AG09309 (cell line): Measurements from ENCODE around the gene SNCAIP.
"Not testable (repeated sequence)": the region's sequence is repeated elsewhere in the genome, so short reads cannot be mapped to it uniquely, and the experiment has no call there.

Experiments
- DNase-seq: peaks from one replicate; pipeline ENCODE4 v3.0.0-alpha.2; 2010; ENCODE audit warnings: low read depth
- H3K4me3 ChIP-seq: 2 replicates; pipeline ENCODE4 v1.5.1; 2011; ENCODE audit warnings: mild to moderate bottlenecking, low read depth, low read length, moderate library complexity; ENCODE audit not compliant: control insufficient read depth
- CTCF ChIP-seq: IDR thresholded peaks from 2 replicates; pipeline ENCODE4 v1.5.1; 2011; ENCODE audit warnings: mild to moderate bottlenecking, low read depth, low read length, inconsistent platforms; ENCODE audit not compliant: insufficient read depth, control insufficient read depth; ENCODE audit errors: missing control alignments

The SNCAIP gene

GRCh38 chr5:122352331-122352730 lies 40.3 kb downstream of the SNCAIP start:
- peak; percentile 66 for DNase-seq
- no peak for TF ChIP-seq CTCF
- H3K4me3 ChIP-seq: no peak overlapping the region

GRCh38 chr5:122353361-122353760 lies 41.3 kb downstream of the SNCAIP start:
- not testable (repeated sequence) for H3K4me3 ChIP-seq, DNase-seq

GRCh38 chr5:122354293-122354692 lies 42.3 kb downstream of the SNCAIP start:
- no peak overlapping the region for H3K4me3 ChIP-seq
- DNase-seq: no peak
- no peak for TF ChIP-seq CTCF

GRCh38 chr5:122355324-122355723 lies 43.3 kb downstream of the SNCAIP start:
- H3K4me3 ChIP-seq: no peak overlapping the region
- no peak for DNase-seq
- TF ChIP-seq CTCF: no peak

GRCh38 chr5:122356855-122357254 lies 44.8 kb downstream of the SNCAIP start:
- H3K4me3 ChIP-seq: no peak overlapping the region
- no peak for DNase-seq
- TF ChIP-seq CTCF: no peak

GRCh38 chr5:122358372-122358979 lies 46.4 kb downstream of the SNCAIP start:
- H3K4me3 ChIP-seq: no peak overlapping the region
- no peak for TF ChIP-seq CTCF
- DNase-seq: no peak

- H3K4me3 ChIP-seq: no peak overlapping the region
- TF ChIP-seq CTCF: no peak
- no peak for DNase-seq
Observed at GRCh38 chr5:122362361-122362760, 50.3 kb downstream of the SNCAIP start.
